GM23338 (cell line): ENCODE data around the gene C6orf89. TPM values are rescaled to one million over a fixed set of nuclear protein-coding genes. Genes with fewer than 3 reads are reported as not detected.

ENCODE experiments used
- ATAC-seq: fragments of 200-7000 bp; cut with Tn5 transposase; 3 replicates; pipeline ENCODE4 v1.9.1; 2020
- DNase-seq: peaks from one replicate; pipeline ENCODE4 v3.0.0-alpha.2; 2015; ENCODE audit warnings: low spot score
- H2AFZ ChIP-seq: fragments of 200-600 bp; sonication (generic); 2 replicates; pipeline ENCODE4 v1.8.0; 2016; ENCODE audit warnings: antibody characterized with exemption, mild to moderate bottlenecking, moderate library complexity
- H3F3A ChIP-seq: fragments of 200-600 bp; sonication (generic); replicated peaks from 2 replicates; pipeline ENCODE4 v1.8.0; 2017; ENCODE audit warnings: antibody characterized with exemption, mixed run types, low read depth
- H3K27ac ChIP-seq: fragments of 200-600 bp; sonication (generic); 2 replicates; pipeline ENCODE4 v1.6.1; 2016; ENCODE audit warnings: low read depth
- H3K27me3 ChIP-seq: fragments of 200-600 bp; sonication (generic); 2 replicates; pipeline ENCODE4 v1.8.0; 2016; ENCODE audit warnings: mild to moderate bottlenecking, mixed run types, moderate library complexity; ENCODE audit not compliant: insufficient read depth
- H3K36me3 ChIP-seq: fragments of 200-600 bp; sonication (generic); 2 replicates; pipeline ENCODE4 v1.8.0; 2016; ENCODE audit warnings: mild to moderate bottlenecking; ENCODE audit not compliant: insufficient read depth
- H3K4me1 ChIP-seq: fragments of 200-600 bp; sonication (generic); 2 replicates; pipeline ENCODE4 v1.8.0; 2016; ENCODE audit warnings: mild to moderate bottlenecking, moderate library complexity; ENCODE audit not compliant: insufficient read depth
- H3K4me2 ChIP-seq: fragments of 200-600 bp; sonication (generic); 2 replicates; pipeline ENCODE4 v1.7.1; 2017; ENCODE audit warnings: mixed run types
- H3K4me3 ChIP-seq: fragments of 200-600 bp; sonication (generic); 2 replicates; pipeline ENCODE4 v1.6.1; 2016; ENCODE audit warnings: mixed run types
- H3K79me2 ChIP-seq: fragments of 200-600 bp; sonication (generic); replicated peaks from 2 replicates; pipeline ENCODE4 v1.8.0; 2017; ENCODE audit warnings: mild to moderate bottlenecking; ENCODE audit not compliant: insufficient read depth
- H3K9me2 ChIP-seq: fragments of 200-600 bp; sonication (generic); 2 replicates; pipeline ENCODE4 v1.8.0; 2017; ENCODE audit not compliant: insufficient read depth
- H4K20me1 ChIP-seq: fragments of 200-600 bp; sonication (generic); replicated peaks from 2 replicates; pipeline ENCODE4 v1.8.0; 2017; ENCODE audit warnings: mild to moderate bottlenecking; ENCODE audit not compliant: insufficient read depth
- H3K27ac Mint-ChIP-seq: 2 replicates; pipeline ENCODE4 v1.8.0; 2020; ENCODE audit warnings: inconsistent platforms, mild to moderate bottlenecking, moderate library complexity, mixed read lengths
- H3K27me3 Mint-ChIP-seq: 3 replicates; pipeline ENCODE4 v1.8.0; 2022; ENCODE audit warnings: low read depth, mild to moderate bottlenecking, moderate library complexity, mixed read lengths, inconsistent platforms; ENCODE audit not compliant: insufficient read depth, poor library complexity
- H3K36me3 Mint-ChIP-seq: 3 replicates; pipeline ENCODE4 v1.8.0; 2021; ENCODE audit warnings: low read depth, mild to moderate bottlenecking, inconsistent platforms, moderate library complexity, mixed read lengths
- H3K4me1 Mint-ChIP-seq: 3 replicates; pipeline ENCODE4 v1.8.0; 2020; ENCODE audit warnings: mild to moderate bottlenecking, inconsistent platforms, mixed read lengths
- H3K4me3 Mint-ChIP-seq: 3 replicates; pipeline ENCODE4 v1.8.0; 2021; ENCODE audit warnings: moderate library complexity, mild to moderate bottlenecking, inconsistent platforms, mixed read lengths
- H3K9me3 Mint-ChIP-seq: 3 replicates; pipeline ENCODE4 v1.8.0; 2020; ENCODE audit warnings: moderate library complexity, mild to moderate bottlenecking, inconsistent platforms, mixed read lengths
- CREB1 ChIP-seq: fragments of 250-450 bp; sonication (Bioruptor Pico); IDR thresholded peaks from 2 replicates; pipeline ENCODE4 v1.5.0; 2020; ENCODE audit warnings: low read depth, mild to moderate bottlenecking, moderate library complexity
- CTCF ChIP-seq, 2 experiments: fragments of 200-600 bp in 1 of 2; sonication (generic) in 1 of 2; conservative IDR thresholded peaks; 2 replicates each; pipeline versions ENCODE4 v1.5.1 to v1.6.1; 2016 to 2017; ENCODE audit warnings: antibody characterized with exemption in 2 of 2, low read depth in 2 of 2, mild to moderate bottlenecking in 2 of 2, moderate library complexity in 1 of 2
- ETS1 ChIP-seq: IDR thresholded peaks from 2 replicates; pipeline ENCODE4 v1.6.1; 2016; ENCODE audit warnings: antibody characterized with exemption
- EZH2 ChIP-seq: fragments of 200-600 bp; sonication (generic); IDR thresholded peaks from one replicate; pipeline ENCODE4 v1.8.0; 2017; ENCODE audit warnings: antibody characterized with exemption, mild to moderate bottlenecking, low read depth; ENCODE audit not compliant: unreplicated experiment
- EZH2phosphoT487 ChIP-seq: fragments of 200-600 bp; sonication (generic); IDR thresholded peaks from one replicate; pipeline ENCODE4 v1.8.1; 2018; ENCODE audit warnings: antibody characterized with exemption; ENCODE audit not compliant: unreplicated experiment
- JUNB ChIP-seq: IDR thresholded peaks from one replicate; pipeline ENCODE4 v1.6.1; 2016; ENCODE audit warnings: antibody characterized with exemption; ENCODE audit not compliant: unreplicated experiment
- NANOG ChIP-seq: IDR thresholded peaks from 2 replicates; pipeline ENCODE4 v1.6.1; 2016; ENCODE audit warnings: antibody characterized with exemption, borderline replicate concordance
- POLR2AphosphoS5 ChIP-seq: IDR thresholded peaks from 2 replicates; pipeline ENCODE4 v1.6.1; 2016; ENCODE audit warnings: antibody characterized with exemption, low read depth
- STAT1 ChIP-seq: IDR thresholded peaks from one replicate; pipeline ENCODE4 v1.6.1; 2016; ENCODE audit warnings: antibody characterized with exemption; ENCODE audit not compliant: unreplicated experiment
- ZNF114 ChIP-seq: fragments of 250-450 bp; sonication (Bioruptor Pico); IDR thresholded peaks from 2 replicates; pipeline ENCODE4 v1.5.0; 2020; ENCODE audit warnings: mild to moderate bottlenecking, moderate library complexity
- ZNF331 ChIP-seq: fragments of 250-450 bp; sonication (Bioruptor Pico); IDR thresholded peaks from 2 replicates; pipeline ENCODE4 v1.5.0; 2020; ENCODE audit warnings: low read depth, mild to moderate bottlenecking, moderate library complexity
- ZNF462 ChIP-seq: fragments of 250-450 bp; sonication (Bioruptor Pico); IDR thresholded peaks from 2 replicates; pipeline ENCODE4 v1.5.0; 2020; ENCODE audit warnings: mild to moderate bottlenecking, moderate library complexity
- polyA plus RNA-seq: library from polyadenylated mRNA; unstranded; fragments of >200 nt; fragmentation: Nextera tagmentation; extraction: Ambion mirVana; gene quantifications from 2 replicates; pipeline ENCODE4 v1.2.1, GENCODE V29; 2016
- total RNA-seq: library from RNA; depleted of rRNA; stranded (reverse); fragments of >200 nt; shearing (Covaris generic); gene quantifications from 2 replicates; pipeline ENCODE4 v1.2.3, GENCODE V29; 2014
- TF ChIP-seq, protein P1 (sequence below): IDR thresholded peaks from one replicate; pipeline ENCODE4 v1.6.1; 2018; ENCODE audit warnings: antibody characterized with exemption; ENCODE audit not compliant: unreplicated experiment

C6orf89 gene
- total and polyA plus RNA-seq, 2 experiments from 2014 or later: 3.7 to 7.9 TPM

DNA sequence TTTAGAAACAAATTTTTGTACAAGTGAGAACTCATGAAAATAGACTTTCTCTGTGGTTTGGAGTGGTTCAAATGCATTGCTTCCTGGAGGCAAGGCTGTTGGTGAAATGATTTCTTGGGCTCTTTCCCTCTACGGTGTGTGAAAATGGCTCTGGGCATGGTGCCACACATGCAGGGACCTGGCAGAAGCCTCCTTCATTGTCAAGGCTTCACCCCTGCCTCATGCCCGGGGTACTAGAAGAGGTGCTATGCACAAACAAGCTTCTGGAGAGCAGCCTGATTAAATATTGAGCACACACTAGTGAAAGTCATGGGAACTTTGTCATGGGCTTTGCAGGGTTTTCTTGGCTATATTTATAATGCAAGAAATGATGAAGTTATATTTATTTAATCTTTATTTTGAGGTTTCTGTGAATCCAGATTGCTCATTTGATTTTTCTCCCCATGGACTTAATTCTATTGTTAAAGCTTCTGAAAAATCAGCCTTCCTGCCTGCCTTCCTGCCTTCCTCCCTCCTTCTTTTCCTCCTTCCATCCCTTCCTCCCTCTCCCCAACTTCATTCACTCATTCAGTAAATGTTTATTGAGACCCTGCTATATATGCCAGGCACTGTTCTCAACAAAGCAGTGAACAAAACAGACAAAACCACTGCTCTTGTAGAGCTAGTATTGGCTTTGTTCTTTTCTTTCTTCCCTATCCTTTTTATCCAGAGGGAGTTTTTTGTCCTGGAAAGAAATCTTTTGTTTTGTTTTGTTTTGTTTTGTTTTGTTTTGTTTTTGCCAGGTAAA is 21.0 kb downstream of the C6orf89 start:
- Histone ChIP-seq H4K20me1 (no peaks in the 10 kb centered on the region), H3K4me3 (no peak overlapping the region), H3K27ac (no peak overlapping the region), H3K4me2 (no peak overlapping the region), H2AFZ (no peak overlapping the region), H3K27me3 (no peaks in the 10 kb centered on the region), H3K79me2 (no peaks in the 10 kb centered on the region), H3K36me3 (no peaks in the 10 kb centered on the region; the same call in 1 of the 2 replicates), H3K9me2 (no peaks in the 10 kb centered on the region), H3F3A (no peaks in the 10 kb centered on the region), H3K4me1 (no peaks in the 10 kb centered on the region)
- H3K4me1 Mint-ChIP-seq: no peaks in the 10 kb centered on the region; the same call in 2 of the 3 replicates
- DNase-seq (no peak), ATAC-seq (no peak)
- TF ChIP-seq POLR2AphosphoS5 (no peak), ZNF462 (no peak), ETS1 (no peak), EZH2 (no peak), ZNF331 (CRISPR knock-in tag) (no peak), CTCF (conservative IDR thresholded peaks at IDR 0.05; ENCODE audit: low read depth in 2 of 2) (no peak), NANOG (no peak), CREB1 (CRISPR knock-in tag) (no peak), STAT1 (no peak), EZH2phosphoT487 (no peak), JUNB (no peak), ZNF114 (CRISPR knock-in tag) (no peak)
- TF ChIP-seq, protein P1, sequence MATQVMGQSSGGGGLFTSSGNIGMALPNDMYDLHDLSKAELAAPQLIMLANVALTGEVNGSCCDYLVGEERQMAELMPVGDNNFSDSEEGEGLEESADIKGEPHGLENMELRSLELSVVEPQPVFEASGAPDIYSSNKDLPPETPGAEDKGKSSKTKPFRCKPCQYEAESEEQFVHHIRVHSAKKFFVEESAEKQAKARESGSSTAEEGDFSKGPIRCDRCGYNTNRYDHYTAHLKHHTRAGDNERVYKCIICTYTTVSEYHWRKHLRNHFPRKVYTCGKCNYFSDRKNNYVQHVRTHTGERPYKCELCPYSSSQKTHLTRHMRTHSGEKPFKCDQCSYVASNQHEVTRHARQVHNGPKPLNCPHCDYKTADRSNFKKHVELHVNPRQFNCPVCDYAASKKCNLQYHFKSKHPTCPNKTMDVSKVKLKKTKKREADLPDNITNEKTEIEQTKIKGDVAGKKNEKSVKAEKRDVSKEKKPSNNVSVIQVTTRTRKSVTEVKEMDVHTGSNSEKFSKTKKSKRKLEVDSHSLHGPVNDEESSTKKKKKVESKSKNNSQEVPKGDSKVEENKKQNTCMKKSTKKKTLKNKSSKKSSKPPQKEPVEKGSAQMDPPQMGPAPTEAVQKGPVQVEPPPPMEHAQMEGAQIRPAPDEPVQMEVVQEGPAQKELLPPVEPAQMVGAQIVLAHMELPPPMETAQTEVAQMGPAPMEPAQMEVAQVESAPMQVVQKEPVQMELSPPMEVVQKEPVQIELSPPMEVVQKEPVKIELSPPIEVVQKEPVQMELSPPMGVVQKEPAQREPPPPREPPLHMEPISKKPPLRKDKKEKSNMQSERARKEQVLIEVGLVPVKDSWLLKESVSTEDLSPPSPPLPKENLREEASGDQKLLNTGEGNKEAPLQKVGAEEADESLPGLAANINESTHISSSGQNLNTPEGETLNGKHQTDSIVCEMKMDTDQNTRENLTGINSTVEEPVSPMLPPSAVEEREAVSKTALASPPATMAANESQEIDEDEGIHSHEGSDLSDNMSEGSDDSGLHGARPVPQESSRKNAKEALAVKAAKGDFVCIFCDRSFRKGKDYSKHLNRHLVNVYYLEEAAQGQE: no peak
- H3K36me3 Mint-ChIP-seq: no peaks in the 10 kb centered on the region
- H3K4me3 Mint-ChIP-seq: no peak overlapping the region
- no peak overlapping the region for H3K27ac Mint-ChIP-seq
- no peaks in the 10 kb centered on the region for H3K27me3 Mint-ChIP-seq
- H3K9me3 Mint-ChIP-seq: no peaks in the 10 kb centered on the region
